ENCODE results near the gene KRTAP10-6. TPM values are rescaled to one million over a fixed set of nuclear protein-coding genes. Genes with fewer than 3 reads are reported as not detected.

The KRTAP10-6 gene
- total and polyA plus RNA-seq, 2 of the 8 experiments (the other 6 are each of a cell fraction or from before 2014, with no cell fraction given): 0.12 TPM; not detected in 1

GRCh38 chr21:44564886-44565598 is 27.3 kb downstream of the KRTAP10-6 start:
- no peaks in the 10 kb centered on the region for H4K20me1 ChIP-seq (replicated peaks in 1 of 2; ENCODE audit: control insufficient read depth in 1 of 2, insufficient read depth in 2 of 2, low read length in 2 of 2)
- POLR2A ChIA-PET (ENCODE audit: partially characterized antibody): no interaction called here
- DNase-seq (ENCODE audit: low read depth in 1 of 2, low spot score in 2 of 2): no peak
- H3K9ac ChIP-seq (replicated peaks in 1 of 4; ENCODE audit: extremely low read depth in 1 of 4, low read depth in 3 of 4, low read length in 3 of 4): no peak overlapping the region
- H3K14ac ChIP-seq (ENCODE audit: insufficient read length): no peak overlapping the region
- no peak overlapping the region for H2BK20ac ChIP-seq (ENCODE audit: low read length)
- no peak overlapping the region for H3K4ac ChIP-seq (replicated peaks; ENCODE audit: insufficient read length, low read depth, low read length)
- no peak overlapping the region for H4K91ac ChIP-seq (replicated peaks; ENCODE audit: insufficient read length, low read length)
- H2AK5ac ChIP-seq (ENCODE audit: low read depth, low read length): no peak overlapping the region
- H2BK12ac ChIP-seq (ENCODE audit: low read depth, low read length): no peak overlapping the region
- WGBS, 2 experiments (ENCODE audit: extremely low coverage in 1 of 2, insufficient coverage in 1 of 2, insufficient read length in 1 of 2, insufficient replicate concordance in 2 of 2, low coverage in 1 of 2, low lambda C conversion rate in 2 of 2, missing lambda C conversion rate in 1 of 2): 41% methylated on average over 1 of the region's 1 CpG; no CpG with 5 or more reads in 1 of the 2 experiments
- H2BK120ac ChIP-seq (replicated peaks; ENCODE audit: low read depth, low read length): no peak overlapping the region
- H3K27ac ChIP-seq (ENCODE audit: low read depth, low read length): no peak overlapping the region
- no peak overlapping the region for H4K5ac ChIP-seq (ENCODE audit: insufficient read length, low read depth, low read length)
- no peak for FAIRE-seq
- H3K4me1 ChIP-seq (replicated peaks in 1 of 4; ENCODE audit: control insufficient read depth in 3 of 4, insufficient read depth in 4 of 4, low read length in 3 of 4): peaks cover 0 to 3% (median 0%) of the 10 kb centered on the region in 4 experiments; a peak in 1 of 7 replicates
- H2AFZ ChIP-seq (ENCODE audit: low read length): no peak overlapping the region
- no peak overlapping the region for H3K56ac ChIP-seq (replicated peaks; ENCODE audit: insufficient read length, low read depth, low read length)
- H4K8ac ChIP-seq (ENCODE audit: extremely low read depth, insufficient read depth, low read length): no peak overlapping the region
- H3K18ac ChIP-seq (ENCODE audit: extremely low read depth, low read length): no peak overlapping the region
- no peaks in the 10 kb centered on the region for H3K36me3 ChIP-seq (ENCODE audit: control insufficient read depth in 2 of 4, insufficient read depth in 4 of 4, low read length in 3 of 4)
- H3K79me1 ChIP-seq (ENCODE audit: low read depth, low read length): no peaks in the 10 kb centered on the region
- TF ChIP-seq GTF2F1 (IDR thresholded peaks at IDR 0.05; ENCODE audit: borderline replicate concordance, low read depth, low read length) (no peak), TBP (IDR thresholded peaks at IDR 0.05; ENCODE audit: low read depth, low read length) (no peak), SIRT6 (IDR thresholded peaks at IDR 0.05; ENCODE audit: low read length) (no peak), ATF2 (IDR thresholded peaks at IDR 0.05; ENCODE audit: low read length) (no peak)
- no peak overlapping the region for H3K4me3 ChIP-seq (ENCODE audit: extremely low read depth in 1 of 4, insufficient read depth in 2 of 4, low read depth in 3 of 4, low read length in 4 of 4)
- H3K9me3 ChIP-seq (ENCODE audit: insufficient read depth in 2 of 2, low read depth in 1 of 2, low read length in 1 of 2): no peaks in the 10 kb centered on the region
- CTCF ChIA-PET (ENCODE audit: partially characterized antibody): no interaction called here
- H2BK5ac ChIP-seq (ENCODE audit: low read depth, low read length): no peak overlapping the region
- H2BK15ac ChIP-seq (ENCODE audit: low read length): no peak overlapping the region
- no peak overlapping the region for H3K4me2 ChIP-seq (ENCODE audit: insufficient read depth in 1 of 2, low read depth in 2 of 2, low read length in 2 of 2)
- no peaks in the 10 kb centered on the region for H3K23me2 ChIP-seq (ENCODE audit: low read depth, low read length)
- H3K79me2 ChIP-seq (ENCODE audit: control insufficient read depth in 1 of 2, insufficient read depth in 2 of 2, low read length in 2 of 2): no peaks in the 10 kb centered on the region
- H3K23ac ChIP-seq (ENCODE audit: insufficient read length): no peak overlapping the region
- no peaks in the 10 kb centered on the region for H3K27me3 ChIP-seq (replicated peaks in 1 of 4; ENCODE audit: control insufficient read depth in 3 of 4, extremely low read depth in 1 of 4, insufficient read depth in 3 of 4, low read length in 3 of 4)
